GM18909 (cell line): Measurements from ENCODE around the gene GSTA2.
"Not testable (repeated sequence)": the region's sequence is repeated elsewhere in the genome, so short reads cannot be mapped to it uniquely, and the experiment has no call there.

Experiments
- ATAC-seq: cut with Tn5 transposase; IDR thresholded peaks from one replicate; pipeline ENCODE4 v1.9.1; 2021; ENCODE audit warnings: mild to moderate bottlenecking; ENCODE audit not compliant: unreplicated experiment, poor library complexity

The GSTA2 gene

DNA sequence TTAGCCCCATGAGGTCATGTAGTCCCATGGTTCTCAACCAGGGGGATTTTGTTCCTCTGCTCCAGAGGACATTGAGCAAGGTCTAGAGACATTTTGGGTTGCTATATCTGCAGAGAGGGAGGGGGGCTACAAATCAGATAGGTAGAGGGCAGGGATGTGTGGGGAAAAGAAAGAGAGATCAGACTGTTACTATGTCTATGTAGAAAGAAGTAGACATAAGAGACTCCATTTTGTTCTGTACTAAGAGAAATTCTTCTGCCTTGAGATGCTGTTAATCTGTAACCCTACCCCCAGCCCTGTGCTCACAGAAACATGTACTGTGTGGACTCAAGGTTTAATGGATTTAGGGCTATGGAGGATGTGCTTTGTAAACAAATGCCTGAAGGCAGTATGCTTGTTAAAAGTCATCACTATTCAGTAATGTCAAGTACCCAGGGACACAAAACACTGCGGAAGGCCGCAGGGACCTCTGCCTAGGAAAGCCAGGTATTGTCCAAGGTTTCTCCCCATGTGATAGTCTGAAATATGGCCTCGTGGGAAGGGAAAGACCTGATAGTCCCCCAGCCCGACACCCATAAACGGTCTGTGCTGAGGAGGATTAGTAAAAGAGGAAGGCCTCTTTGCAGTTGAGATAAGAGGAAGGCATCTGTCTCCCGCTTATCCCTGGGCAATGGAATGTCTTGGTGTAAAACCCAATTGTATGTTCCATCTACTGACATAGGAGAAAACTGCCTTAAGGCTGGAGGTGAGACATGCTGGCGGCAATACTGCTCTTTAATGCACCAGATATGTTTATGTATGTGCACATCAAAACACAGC is 1.4 kb downstream of the GSTA2 start:
- not testable (repeated sequence) for ATAC-seq

DNA sequence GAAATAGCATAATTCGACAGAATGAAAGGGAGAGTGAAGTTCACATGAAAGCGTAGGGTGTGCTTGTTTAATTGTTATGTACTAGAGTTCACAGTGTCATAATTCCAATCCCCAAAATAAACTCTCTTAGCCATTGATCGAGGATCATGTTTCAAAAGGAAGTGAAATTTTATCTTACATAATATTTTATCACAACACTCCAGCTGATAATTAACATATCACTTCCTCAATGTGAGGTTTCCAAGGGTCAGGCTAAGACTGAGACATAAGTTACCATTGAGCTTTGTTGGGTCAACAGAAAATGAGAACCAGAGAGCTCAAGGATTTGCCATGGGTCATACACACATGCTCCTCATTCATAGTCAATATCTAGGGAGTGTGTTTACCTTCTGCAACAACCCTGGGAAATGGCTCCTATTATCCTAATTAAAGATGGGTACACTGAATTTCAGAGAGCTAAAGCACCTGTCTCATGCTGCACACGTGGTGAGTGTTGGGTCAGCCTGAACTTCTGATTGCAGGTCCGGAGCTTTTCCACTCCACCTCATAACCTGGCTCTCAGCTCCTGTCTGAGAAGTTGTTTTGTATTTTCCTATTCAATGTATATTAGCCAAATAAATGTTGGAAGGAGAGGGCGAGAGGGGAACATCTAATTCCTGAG is 3.0 kb downstream of the GSTA2 start:
- no peak for ATAC-seq

DNA sequence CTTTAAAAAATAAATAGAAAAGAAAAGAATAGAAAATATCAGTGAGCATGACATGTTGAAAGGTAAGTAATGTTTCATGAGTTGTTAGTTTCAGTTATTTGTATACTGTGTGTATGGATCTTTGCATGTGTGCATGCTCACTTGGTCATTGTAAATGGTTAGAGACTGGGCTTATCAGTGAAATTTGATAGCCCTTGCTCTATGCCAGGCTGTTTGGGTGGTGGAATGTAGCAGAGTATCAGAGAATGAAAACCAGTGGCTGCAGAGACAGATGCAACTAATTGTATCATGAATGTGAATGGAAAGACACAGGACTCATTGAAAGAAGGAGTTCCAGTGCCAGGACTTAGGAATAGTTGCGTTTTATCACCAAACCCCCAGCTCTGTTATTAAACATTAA is 4.2 kb downstream of the GSTA2 start:
- no peak for ATAC-seq

DNA sequence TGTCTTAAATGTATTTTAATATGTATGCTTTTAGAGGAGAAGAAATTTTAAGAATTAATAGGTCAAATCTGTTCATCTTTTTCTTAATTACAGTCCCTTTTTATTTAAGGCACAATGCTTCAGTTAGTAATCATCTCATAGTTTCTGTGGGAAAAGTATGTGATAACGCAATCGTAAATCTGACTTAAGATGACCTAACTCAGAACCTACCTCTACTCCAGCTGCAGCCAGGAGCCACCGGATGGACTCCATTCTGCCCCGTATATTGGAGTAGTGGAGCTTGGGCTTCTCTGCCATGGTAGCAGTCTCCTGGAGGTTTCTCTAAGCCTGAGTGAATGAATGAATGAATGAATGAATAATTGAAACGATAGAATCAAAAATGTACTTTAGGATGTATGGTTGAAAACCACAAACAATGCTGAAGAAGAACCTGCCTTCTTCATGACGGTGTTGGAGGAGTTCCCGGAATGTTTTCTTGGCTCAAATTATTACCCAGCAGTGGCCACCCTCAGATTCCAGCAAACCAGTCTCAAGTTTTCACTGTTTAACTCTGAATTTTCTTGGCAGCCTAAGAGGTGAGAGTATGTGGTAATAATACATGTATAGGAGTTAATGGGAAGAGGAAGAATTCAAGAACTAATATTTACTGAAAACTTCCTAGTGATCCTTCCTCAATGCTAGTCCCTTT is 5.5 kb downstream of the GSTA2 start:
- not testable (repeated sequence) for ATAC-seq

DNA sequence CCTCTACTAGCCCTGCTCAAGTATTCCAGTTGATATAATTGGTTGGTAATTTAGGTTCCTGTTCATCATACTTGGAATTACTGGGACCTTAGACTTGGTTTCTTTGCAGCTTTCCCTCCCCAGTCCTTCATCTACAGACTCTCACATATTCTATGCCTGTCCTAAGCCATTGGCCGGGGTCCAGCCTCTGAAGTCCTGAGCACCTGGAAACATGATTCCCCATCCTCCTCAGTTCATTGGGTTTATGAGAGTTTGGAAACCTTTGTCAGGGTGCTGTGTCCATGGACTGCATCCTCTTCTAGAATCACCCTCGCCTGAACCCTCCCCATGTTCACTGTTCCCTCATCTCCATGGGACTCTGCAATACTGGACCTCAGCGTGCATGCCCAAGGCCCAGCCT is 8.8 kb downstream of the GSTA2 start:
- ATAC-seq, result no peak

DNA sequence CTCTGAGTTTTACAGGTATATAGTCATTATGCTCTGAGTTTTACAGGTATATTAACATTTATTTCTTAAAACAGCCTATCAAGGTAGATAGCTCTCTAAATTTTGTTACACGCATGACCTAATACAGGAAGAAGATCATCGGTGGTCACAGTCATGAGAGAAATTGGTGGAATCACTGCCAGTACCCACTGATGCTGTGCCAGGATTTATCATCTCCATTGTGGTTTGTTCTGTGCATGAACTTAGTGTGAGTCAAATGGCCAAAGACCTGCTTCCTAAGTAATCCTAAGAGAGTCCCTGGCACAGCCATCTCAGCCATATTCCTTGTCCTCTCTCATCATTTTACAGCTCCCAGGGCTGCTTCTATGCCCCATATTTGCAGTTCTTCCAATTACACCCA is 10.1 kb downstream of the GSTA2 start:
- not testable (repeated sequence) for ATAC-seq

DNA sequence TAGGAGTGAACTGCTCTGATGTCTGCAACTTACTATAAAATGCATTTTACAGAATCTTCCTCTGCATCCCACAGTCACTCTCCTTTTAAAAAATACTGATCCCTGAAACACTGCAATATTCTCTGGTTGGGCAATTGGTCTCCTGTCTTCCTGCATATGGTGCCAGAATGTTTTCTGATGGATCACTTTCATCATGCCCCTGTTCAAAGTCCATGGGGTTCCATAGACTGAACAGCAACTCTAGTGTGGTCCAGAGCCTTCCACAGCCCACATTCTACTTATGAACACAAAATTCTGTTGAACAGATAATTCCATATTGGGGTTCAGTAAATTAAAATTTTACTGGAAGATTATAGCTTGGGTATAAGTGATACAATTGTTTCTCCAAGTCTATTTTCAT is 11.0 kb downstream of the GSTA2 start:
- ATAC-seq, result no peak

DNA sequence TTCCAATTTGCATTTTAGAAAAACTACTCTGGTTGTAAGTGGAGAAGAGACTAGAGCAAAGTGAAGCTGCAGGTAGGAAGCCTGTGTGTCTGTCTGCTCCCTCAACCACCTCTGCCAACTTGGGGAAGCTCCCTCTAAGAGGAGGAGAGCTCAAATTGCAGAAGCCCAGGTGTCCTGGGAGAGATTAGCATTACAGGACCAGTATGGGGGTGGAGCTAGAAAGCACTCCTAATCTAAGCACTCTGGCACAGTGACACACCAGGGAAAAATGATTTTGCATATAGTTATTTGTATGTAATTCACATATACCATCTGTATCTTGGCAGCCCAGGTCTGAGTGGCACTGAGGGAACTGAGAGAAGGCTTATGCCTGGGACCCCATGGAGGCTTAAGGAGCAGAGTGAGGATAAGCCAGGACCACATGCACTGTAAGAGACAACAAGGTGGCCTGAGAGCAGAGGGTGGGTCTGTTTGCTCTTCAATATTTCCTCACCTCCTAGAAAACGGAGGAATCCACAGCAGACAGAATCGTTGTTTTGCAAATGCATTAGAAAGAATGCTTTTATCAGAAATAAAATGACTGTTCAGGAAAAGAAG is 13.6 kb downstream of the GSTA2 start:
- no peak for ATAC-seq

DNA sequence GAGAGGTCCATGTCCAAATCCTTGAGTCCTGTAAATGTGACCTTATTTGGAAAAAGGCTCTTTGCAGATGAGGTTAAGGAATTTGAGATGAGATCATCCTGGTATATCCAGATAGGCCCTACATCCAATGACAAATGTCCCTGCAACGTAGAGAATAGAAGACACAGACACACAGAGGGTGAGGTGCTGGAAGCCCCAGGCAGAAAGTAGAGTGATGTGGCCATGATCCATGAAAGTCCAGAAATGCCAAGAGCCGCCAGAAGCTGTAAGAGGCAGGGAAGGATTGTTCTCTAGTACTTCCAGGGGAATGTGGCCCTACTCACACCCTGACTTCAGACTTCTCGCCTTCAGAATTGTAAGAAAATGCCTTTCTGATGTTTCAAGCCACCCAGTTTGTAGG is 16.0 kb downstream of the GSTA2 start:
- not testable (repeated sequence) for ATAC-seq

DNA sequence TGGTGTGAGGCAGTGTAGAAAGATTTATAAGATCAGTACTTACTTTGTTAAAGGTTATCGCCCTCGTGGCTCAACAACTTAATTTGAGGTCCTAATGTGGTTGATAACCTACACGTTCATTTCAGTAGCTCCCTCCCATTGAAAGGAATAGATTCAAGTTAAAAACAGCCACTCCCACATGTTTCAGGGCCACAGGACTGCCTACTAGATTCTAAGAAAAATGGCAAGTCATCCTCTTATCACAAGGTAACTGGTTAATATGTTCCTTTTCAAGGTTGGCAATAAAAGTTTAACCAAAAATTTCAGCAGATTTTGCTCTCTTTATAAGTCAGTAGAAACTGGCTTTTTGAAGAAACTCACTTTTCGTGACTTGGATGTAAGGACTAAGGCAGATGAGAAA is 17.1 kb downstream of the GSTA2 start:
- no peak for ATAC-seq

DNA sequence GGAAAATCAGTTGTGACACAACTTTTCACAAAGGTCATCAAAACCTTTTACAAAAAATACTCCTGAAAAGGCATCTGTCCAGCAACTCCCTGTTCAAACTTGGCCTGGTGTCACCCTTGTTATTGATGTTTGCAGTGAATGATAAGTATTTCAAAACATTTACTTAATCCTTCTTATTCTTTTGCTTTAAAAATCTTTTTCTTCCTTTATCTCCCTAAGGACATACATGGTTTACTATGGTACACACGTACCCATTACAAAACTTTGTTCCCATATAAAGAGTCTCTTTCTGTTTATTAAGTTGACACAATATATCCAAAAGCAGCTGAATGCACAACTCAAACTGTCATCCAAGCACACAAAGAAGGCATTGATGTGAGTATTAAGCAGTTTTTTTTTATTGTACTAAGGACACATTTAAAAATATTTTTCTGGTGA is 17.5 kb downstream of the GSTA2 start:
- ATAC-seq, result no peak

DNA sequence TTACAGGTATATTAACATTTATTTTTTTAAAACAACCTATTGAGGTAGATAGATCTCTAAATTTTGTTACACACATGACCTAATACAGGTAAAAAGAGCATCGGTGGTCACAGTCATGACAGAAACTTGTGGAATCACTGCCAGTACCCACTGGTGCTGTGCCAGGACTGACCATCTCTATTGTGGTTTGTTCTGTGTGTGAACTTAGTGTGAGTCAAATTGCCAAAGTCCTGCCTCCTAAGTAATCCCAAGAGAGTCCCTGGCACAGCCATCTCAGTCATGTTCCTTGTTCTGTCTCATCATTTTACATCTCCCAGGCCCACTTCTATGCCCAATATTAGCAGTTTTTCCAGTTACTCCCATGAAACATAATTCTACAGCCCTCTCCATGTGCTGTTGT is 21.4 kb downstream of the GSTA2 start:
- no peak for ATAC-seq

DNA sequence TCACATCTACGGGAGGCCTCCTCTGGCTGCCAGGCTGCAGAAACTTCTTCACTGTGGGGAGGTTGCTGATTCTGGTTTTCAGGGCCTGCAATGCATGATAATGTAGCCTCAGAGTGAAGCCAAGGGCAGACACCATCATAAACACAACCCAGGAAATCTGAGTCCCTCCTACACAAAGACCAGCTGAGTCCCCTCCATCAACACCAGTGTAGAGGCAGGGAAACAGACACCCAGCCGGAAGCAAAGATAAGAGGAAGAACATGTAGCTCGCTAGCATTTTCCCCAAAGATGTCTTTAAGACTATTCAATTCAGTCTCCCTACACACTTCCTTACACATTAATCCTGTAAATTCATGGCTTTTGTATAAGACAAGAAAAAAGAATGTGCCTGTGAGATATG is 23.6 kb downstream of the GSTA2 start:
- no peak for ATAC-seq

DNA sequence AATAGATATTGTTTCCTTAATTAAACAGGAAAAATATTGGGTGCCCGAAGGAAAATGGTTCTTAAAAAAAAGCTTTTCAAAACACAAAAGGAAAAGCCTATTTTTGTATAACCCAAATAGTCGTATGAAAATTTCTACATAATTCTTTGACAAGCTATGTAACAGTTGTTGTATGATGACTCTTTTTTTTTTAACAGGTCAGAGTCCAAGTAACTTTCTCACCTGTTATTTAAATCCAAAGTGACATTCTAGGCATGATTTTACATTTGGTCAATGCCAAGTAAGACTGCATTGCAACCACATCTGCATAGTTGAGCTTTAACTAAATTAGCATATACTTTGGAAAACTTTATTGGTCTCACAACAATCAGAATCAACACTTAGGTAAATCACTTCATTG is 24.1 kb downstream of the GSTA2 start:
- no peak for ATAC-seq

DNA sequence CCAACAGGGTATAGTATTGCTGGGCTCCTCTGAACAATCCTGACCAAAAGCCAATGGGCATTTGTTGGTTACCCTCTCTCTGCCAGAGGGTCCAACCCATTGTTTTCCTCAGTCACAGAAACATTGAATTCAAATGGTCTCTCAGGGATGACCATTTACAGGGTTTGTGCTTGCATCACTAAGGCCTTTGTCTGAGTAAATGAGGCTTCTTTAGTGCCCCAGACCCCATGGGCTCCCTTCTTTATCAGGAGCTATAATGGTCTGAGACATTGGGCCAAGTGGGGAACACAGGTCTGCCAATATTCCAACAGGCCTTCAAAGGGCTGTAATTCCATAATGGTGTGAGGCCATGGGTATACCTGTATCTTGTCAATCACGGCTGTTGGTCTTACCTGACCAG is 27.1 kb downstream of the GSTA2 start:
- no peak for ATAC-seq

DNA sequence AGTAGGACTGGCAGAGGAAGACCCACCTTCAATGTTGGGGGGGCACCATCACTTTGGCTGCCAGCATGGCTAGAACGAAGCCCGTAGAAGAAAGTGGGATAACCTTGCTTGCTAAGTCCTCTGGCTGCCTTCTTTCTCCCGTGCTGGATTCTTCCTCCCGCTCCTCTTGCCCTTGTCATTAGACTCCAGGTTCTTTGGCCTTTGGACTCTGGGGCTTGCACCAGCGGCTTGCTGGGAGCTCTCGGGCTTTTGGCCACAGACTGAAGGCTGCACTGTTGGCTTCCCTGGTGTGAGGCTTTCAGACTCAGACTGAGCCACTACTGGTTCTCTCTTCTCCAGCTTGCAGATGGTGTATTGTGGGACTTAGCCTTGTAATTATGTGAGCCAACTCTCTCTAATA is 28.2 kb downstream of the GSTA2 start:
- ATAC-seq, result no peak

DNA sequence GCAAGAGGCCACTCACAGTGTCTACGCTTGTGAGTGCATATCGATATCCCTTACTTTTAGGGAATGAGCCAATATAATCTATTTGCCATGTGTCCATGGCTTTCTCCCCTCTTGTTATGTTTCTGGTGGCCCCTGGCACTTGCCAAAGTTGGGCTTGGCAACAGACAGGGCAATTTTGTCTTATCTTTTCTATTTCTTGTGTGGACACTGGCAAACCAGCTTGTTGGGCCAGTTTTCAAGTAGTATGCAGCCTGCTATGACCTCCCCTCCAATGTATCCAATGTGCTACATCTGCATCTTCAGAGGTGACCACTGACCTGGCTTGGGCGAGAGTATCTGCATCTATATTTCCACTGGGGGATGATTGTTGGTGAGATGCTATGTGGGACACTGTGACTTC is 29.2 kb downstream of the GSTA2 start:
- ATAC-seq, result no peak

DNA sequence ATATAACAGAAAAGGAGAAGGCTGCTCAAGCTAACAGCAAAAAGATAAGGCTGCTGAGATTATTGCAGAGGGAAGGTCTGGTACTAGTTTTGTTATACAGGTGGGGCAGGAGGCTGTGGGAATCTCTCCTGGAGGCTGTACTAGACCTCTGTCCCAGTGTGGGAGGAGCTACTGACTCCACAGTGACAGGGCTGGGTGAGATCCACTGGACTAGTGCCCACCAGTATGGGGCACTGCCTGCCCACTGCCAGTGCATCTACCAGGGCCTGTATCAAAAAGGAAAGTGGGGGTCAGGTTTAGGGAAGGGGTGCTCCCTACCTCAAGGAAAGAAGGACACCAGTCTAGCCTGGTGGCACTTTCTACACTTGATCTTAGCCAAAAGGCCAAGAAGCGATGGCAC is 30.1 kb downstream of the GSTA2 start:
- ATAC-seq, result no peak

DNA sequence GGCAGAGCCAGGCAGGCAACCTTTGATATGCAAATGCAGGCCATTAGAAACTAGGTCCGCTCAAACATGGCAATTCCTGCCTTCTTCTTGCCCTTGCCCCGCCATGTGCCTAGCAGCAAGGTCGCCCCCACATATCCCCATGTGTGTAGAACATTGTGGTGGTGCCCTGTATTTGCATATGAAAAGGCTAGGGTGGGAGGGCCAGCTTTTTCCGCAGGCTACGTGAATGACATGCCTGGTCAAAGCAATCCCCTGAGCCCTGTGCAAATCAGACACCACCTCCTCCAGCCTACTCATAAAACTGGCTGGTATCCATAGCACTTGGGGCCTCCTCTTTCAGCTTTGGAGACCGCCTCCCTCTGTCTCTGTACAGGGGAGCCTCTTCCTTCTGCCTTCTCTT is 31.6 kb downstream of the GSTA2 start:
- no peak for ATAC-seq

DNA sequence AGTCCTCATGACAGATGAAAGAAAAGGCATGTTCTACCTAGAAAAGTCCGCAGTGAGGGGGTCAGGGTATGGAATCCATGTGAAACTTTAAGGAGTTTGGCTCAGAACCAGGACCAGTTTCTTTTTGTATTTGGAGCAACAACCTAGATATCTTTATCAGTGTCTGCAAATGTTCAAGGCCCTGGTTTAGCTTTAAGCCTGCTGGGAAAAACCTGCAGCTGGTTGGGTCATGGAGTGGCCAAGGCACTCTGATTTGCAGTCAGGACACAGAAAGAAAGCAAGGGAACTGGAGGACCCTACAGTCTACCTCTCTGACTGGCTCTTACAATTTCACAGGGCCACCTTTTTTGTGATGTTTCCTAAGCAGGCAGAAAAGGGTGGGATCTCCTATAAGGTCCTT is 33.7 kb downstream of the GSTA2 start:
- no peak for ATAC-seq

DNA sequence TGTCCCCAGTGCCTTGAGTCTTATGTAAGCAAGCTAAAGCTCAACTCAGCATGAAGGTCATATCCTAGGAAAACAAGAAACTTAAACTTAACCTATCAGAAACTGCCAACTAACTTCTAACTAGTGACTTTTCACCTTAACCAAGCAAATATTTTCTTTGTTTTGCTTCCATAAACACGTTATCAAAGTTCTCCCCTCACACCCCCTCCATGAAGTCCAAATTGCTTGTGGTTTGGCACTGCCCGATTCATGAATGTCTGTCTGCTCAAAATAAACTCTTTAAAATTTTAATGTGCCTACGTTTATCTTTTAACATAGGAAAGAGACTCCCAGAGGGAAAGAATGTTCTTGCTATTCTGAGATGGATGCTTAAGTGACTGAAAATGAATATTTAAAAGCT is 34.9 kb downstream of the GSTA2 start:
- ATAC-seq, result no peak
